Tibial nerve (tissue), 4 donors: ENCODE results near the gene C7orf33. TPM values are rescaled to one million over a fixed set of nuclear protein-coding genes. Genes with fewer than 3 reads are reported as not detected.

ENCODE experiments used
- DNase-seq, 2 donors: peaks; one replicate each; pipeline ENCODE4 v3.0.0-alpha.2; 2019; ENCODE audit warnings: low spot score in 2 of 2
- H3K27ac ChIP-seq, 4 donors: fragments of 200-600 bp; sonication (generic) in 3 of 4; one replicate each; pipeline ENCODE4 v1.5.1; 2017 to 2019; ENCODE audit warnings: mild to moderate bottlenecking in 1 of 4
- H3K27me3 ChIP-seq, 2 donors: fragments of 200-600 bp; sonication (generic) in 1 of 2; one replicate each; pipeline versions ENCODE4 v1.5.1 to v1.6.0; 2017 to 2019
- H3K36me3 ChIP-seq, 3 donors: fragments of 200-600 bp; sonication (generic); one replicate each; pipeline ENCODE4 v1.5.1; 2018 to 2019
- H3K4me1 ChIP-seq, 4 donors: fragments of 200-600 bp; sonication (generic) in 3 of 4; one replicate each; pipeline ENCODE4 v1.5.1; 2017 to 2019
- H3K4me3 ChIP-seq, 4 donors: fragments of 200-600 bp; sonication (generic) in 3 of 4; one replicate each; pipeline ENCODE4 v1.5.1; 2017 to 2019; ENCODE audit warnings: mild to moderate bottlenecking in 1 of 4, moderate library complexity in 1 of 4
- H3K9me3 ChIP-seq, 4 donors: fragments of 200-600 bp; sonication (generic) in 3 of 4; one replicate each; pipeline ENCODE4 v1.5.1; 2017 to 2019
- CTCF ChIP-seq, 5 experiments: fragments of 200-600 bp in 3 of 5; fragments of 450-650 bp in 2 of 5; sonication (generic) in 3 of 5; IDR thresholded peaks; one replicate each; pipeline ENCODE4 v1.5.1; 2016 to 2019; ENCODE audit warnings: antibody characterized with exemption in 5 of 5, mild to moderate bottlenecking in 3 of 5, moderate library complexity in 2 of 5
- EP300 ChIP-seq, 2 donors: sonication (generic); formaldehyde crosslinking; IDR thresholded peaks; one replicate each; pipeline ENCODE4 v1.6.1; 2017; ENCODE audit warnings: antibody characterized with exemption in 2 of 2, mild to moderate bottlenecking in 1 of 2
- POLR2A ChIP-seq, 2 donors: fragments of 450-650 bp; IDR thresholded peaks; one replicate each; pipeline ENCODE4 v1.6.1; 2017; ENCODE audit warnings: antibody characterized with exemption in 2 of 2, mild to moderate bottlenecking in 2 of 2, moderate library complexity in 2 of 2
- WGBS, 2 donors: methylation state at CpG; one replicate each; pipeline ENCODE4 v1.1.5; 2018; 5-methylcytosine and 5-hydroxymethylcytosine counted together
- total RNA-seq, 4 donors: library from RNA; depleted of rRNA; stranded (reverse); fragments of >200 nt; gene quantifications; one replicate each; pipeline ENCODE4 v1.1.0, GENCODE V29; 2016

C7orf33 gene
- total RNA-seq, 4 donors from 2014 or later = not detected

- H3K4me1 ChIP-seq = peaks cover 0 to 19% (median 2%) of the 10 kb centered on the region in 4 donors
- no peak for DNase-seq
- H3K9me3 ChIP-seq = no peaks in the 10 kb centered on the region
- no peak overlapping the region for H3K27ac ChIP-seq
- no peaks in the 10 kb centered on the region for H3K27me3 ChIP-seq
- 57 to 60% methylated on average over 6 of the region's 6 CpGs for WGBS, 2 donors
- H3K36me3 ChIP-seq = no peaks in the 10 kb centered on the region
- TF ChIP-seq CTCF (IDR thresholded peaks at IDR 0.05) (no peak), POLR2A (IDR thresholded peaks at IDR 0.05) (no peak), EP300 (IDR thresholded peaks at IDR 0.05) (no peak)
- H3K4me3 ChIP-seq = no peak overlapping the region
Measured at GRCh38 chr7:148620749-148621359, 30.3 kb downstream of the C7orf33 start.

- Histone ChIP-seq H3K4me1 (peaks cover 0 to 19% (median 2%) of the 10 kb centered on the region in 4 donors), H3K4me3 (no peak overlapping the region), H3K9me3 (no peaks in the 10 kb centered on the region), H3K27me3 (no peaks in the 10 kb centered on the region), H3K27ac (no peak overlapping the region), H3K36me3 (no peaks in the 10 kb centered on the region)
- TF ChIP-seq CTCF (IDR thresholded peaks at IDR 0.05) (no peak), EP300 (IDR thresholded peaks at IDR 0.05) (no peak), POLR2A (IDR thresholded peaks at IDR 0.05) (no peak)
- no peak for DNase-seq
- 74 to 89% methylated on average over 1 of the region's 1 CpG for WGBS, 2 donors
Measured at GRCh38 chr7:148621563-148621962, 31.0 kb downstream of the C7orf33 start.

- Histone ChIP-seq H3K9me3 (no peaks in the 10 kb centered on the region), H3K27ac (no peak overlapping the region), H3K4me1 (peaks cover 0 to 19% (median 2%) of the 10 kb centered on the region in 4 donors), H3K27me3 (no peaks in the 10 kb centered on the region), H3K4me3 (no peak overlapping the region), H3K36me3 (no peaks in the 10 kb centered on the region)
- TF ChIP-seq EP300 (IDR thresholded peaks at IDR 0.05) = no peak
- no peak for TF ChIP-seq POLR2A (IDR thresholded peaks at IDR 0.05)
- TF ChIP-seq CTCF (IDR thresholded peaks at IDR 0.05) = no peak
- DNase-seq = no peak
- whole genome bisulfite sequencing, 2 donors = 56 to 64% methylated on average over 8 of the region's 8 CpGs
Measured at GRCh38 chr7:148622887-148623585, 32.5 kb downstream of the C7orf33 start.

- H3K27me3 ChIP-seq = no peaks in the 10 kb centered on the region
- 23 to 26% methylated on average over 10 of the region's 10 CpGs for WGBS, 2 donors
- no peak overlapping the region for H3K4me3 ChIP-seq
- no peaks in the 10 kb centered on the region for H3K9me3 ChIP-seq
- no peaks in the 10 kb centered on the region for H3K36me3 ChIP-seq
- no peak overlapping the region for H3K27ac ChIP-seq
- no peak for TF ChIP-seq POLR2A (IDR thresholded peaks at IDR 0.05)
- TF ChIP-seq CTCF (IDR thresholded peaks at IDR 0.05) = no peak
- no peak for TF ChIP-seq EP300 (IDR thresholded peaks at IDR 0.05)
- peaks cover 0 to 19% (median 2%) of the 10 kb centered on the region in 4 donors for H3K4me1 ChIP-seq
- no peak for DNase-seq
Measured at GRCh38 chr7:148623586-148624282, 33.2 kb downstream of the C7orf33 start.

GRCh38 chr7:148624735-148625134 lies 34.2 kb downstream of the C7orf33 start:
- no peaks in the 10 kb centered on the region for H3K9me3 ChIP-seq
- H3K36me3 ChIP-seq = no peaks in the 10 kb centered on the region
- no peak overlapping the region for H3K4me3 ChIP-seq
- WGBS, 2 donors = 25 to 26% methylated on average over 4 of the region's 4 CpGs
- no peaks in the 10 kb centered on the region for H3K27me3 ChIP-seq
- DNase-seq = no peak
- no peak overlapping the region for H3K27ac ChIP-seq
- TF ChIP-seq CTCF (IDR thresholded peaks at IDR 0.05) (no peak), EP300 (IDR thresholded peaks at IDR 0.05) (no peak), POLR2A (IDR thresholded peaks at IDR 0.05) (no peak)
- peaks cover 0 to 19% (median 2%) of the 10 kb centered on the region in 4 donors for H3K4me1 ChIP-seq
